ENCODE measurements around the gene MRPL12. TPM values are rescaled to one million over a fixed set of nuclear protein-coding genes. Genes with fewer than 3 reads are reported as not detected.
A peak's percentile ranks its signal among the peaks of the same experiment; 100 is the strongest.

MRPL12 gene
- total and polyA plus RNA-seq, 9 of the 15 experiments (the other 6 are each of a cell fraction or from before 2014, with no cell fraction given) = 0.94 to 338 (median 100) TPM

DNA sequence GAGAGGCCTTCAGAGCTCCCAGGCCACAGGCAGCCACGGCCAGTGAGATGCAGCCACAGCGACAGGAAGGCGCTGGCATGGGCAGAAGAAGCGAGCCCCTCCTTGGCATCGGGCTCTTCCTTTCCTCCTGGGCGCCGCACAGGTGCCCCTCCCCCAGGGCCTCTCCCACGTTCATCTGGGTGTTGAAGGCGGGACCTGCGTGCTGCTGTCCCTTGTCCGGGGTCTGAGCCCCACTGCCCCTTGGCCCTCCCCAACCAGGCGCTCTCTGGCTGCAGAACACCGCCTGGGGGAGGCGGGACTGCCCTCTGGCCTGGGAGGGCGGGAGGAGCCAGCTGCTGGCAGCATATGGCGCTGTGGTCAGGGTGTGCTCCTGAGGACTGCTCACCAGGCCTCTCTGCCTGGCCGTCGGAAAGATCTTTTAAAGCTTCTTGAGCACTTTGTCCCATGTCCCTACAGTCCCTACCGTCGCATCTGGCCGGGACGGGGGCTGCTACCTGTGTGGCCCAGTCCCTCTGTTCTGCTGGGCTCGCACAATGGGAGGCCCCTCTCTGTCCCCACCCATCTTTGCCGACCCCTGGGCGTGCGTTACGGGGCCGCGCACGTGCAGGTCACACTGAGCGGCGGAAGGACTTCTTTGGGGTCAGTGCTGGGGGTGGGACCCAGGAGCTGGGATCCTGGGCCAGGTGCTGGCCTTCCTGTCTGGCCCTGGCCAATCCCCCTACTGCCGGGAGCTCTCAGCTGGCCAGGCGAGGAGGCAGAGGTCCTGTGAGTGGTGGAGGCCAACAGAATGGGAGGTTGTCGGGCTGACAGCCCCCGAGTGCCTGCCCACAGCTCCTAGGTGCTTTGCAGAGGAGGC, 10.6 kb downstream of the MRPL12 start (continued):
- TF ChIP-seq KAT8 (IDR thresholded peaks at IDR 0.05; ENCODE audit: low read depth) (no peak), YY1 (IDR thresholded peaks at IDR 0.05; ENCODE audit: borderline replicate concordance in 1 of 3, control insufficient read depth in 1 of 3, extremely low read depth in 1 of 3, insufficient read depth in 3 of 3, insufficient read length in 1 of 3, insufficient replicate concordance in 2 of 3, low read depth in 1 of 3, low read length in 2 of 3) (peak in 1 of 3 experiments; percentile 29), RBM22 (IDR thresholded peaks at IDR 0.05; ENCODE audit: low read depth, low read length, poor library complexity, severe bottlenecking) (peak; percentile 76), CBX3 (IDR thresholded peaks at IDR 0.05; ENCODE audit: borderline replicate concordance in 1 of 2, low read length in 2 of 2) (no peak), CREM (IDR thresholded peaks at IDR 0.05; ENCODE audit: low read depth) (peak; percentile 12; the same call in 1 of the 2 replicates), ATF1 (CRISPR knock-in tag; IDR thresholded peaks at IDR 0.05) (no peak), ATF1 (tag; IDR thresholded peaks at IDR 0.05) (no peak), ZNF277 (CRISPR knock-in tag; IDR thresholded peaks at IDR 0.05; ENCODE audit: borderline replicate concordance) (no peak), POLR2G (IDR thresholded peaks at IDR 0.05; ENCODE audit: low read depth, low read length) (peak; percentile 59), KHSRP (IDR thresholded peaks at IDR 0.05) (no peak), SIN3A (IDR thresholded peaks at IDR 0.05; ENCODE audit: borderline replicate concordance in 2 of 2, control insufficient read depth in 1 of 2, low read depth in 2 of 2, low read length in 2 of 2) (peak in 1 of 2 experiments; percentile 94; a peak in 1 of 4 replicates), RBFOX2 (IDR thresholded peaks at IDR 0.05; ENCODE audit: low read depth, low read length) (peak; percentile 23; the same call in 1 of the 2 replicates), HDAC1 (IDR thresholded peaks at IDR 0.05) (0 out of 4 replicates have a peak, but pooled peaks of 1 of the 2 experiments have one; percentile 31), HMG20A (CRISPR knock-in tag; conservative IDR thresholded peaks at IDR 0.05) (no peak), SP1 (CRISPR knock-in tag; IDR thresholded peaks at IDR 0.05) (peak; percentile 41; the same call in 1 of the 2 replicates)
- TF ChIP-seq, protein P1, sequence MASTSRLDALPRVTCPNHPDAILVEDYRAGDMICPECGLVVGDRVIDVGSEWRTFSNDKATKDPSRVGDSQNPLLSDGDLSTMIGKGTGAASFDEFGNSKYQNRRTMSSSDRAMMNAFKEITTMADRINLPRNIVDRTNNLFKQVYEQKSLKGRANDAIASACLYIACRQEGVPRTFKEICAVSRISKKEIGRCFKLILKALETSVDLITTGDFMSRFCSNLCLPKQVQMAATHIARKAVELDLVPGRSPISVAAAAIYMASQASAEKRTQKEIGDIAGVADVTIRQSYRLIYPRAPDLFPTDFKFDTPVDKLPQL (IDR thresholded peaks at IDR 0.05; ENCODE audit: extremely low read depth, insufficient read length) = no peak
- TF ChIP-seq, protein P2, sequence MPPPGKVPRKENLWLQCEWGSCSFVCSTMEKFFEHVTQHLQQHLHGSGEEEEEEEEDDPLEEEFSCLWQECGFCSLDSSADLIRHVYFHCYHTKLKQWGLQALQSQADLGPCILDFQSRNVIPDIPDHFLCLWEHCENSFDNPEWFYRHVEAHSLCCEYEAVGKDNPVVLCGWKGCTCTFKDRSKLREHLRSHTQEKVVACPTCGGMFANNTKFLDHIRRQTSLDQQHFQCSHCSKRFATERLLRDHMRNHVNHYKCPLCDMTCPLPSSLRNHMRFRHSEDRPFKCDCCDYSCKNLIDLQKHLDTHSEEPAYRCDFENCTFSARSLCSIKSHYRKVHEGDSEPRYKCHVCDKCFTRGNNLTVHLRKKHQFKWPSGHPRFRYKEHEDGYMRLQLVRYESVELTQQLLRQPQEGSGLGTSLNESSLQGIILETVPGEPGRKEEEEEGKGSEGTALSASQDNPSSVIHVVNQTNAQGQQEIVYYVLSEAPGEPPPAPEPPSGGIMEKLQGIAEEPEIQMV (tag; conservative IDR thresholded peaks at IDR 0.05; ENCODE audit: low read depth) = no peak
- TF ChIP-seq, protein P3, sequence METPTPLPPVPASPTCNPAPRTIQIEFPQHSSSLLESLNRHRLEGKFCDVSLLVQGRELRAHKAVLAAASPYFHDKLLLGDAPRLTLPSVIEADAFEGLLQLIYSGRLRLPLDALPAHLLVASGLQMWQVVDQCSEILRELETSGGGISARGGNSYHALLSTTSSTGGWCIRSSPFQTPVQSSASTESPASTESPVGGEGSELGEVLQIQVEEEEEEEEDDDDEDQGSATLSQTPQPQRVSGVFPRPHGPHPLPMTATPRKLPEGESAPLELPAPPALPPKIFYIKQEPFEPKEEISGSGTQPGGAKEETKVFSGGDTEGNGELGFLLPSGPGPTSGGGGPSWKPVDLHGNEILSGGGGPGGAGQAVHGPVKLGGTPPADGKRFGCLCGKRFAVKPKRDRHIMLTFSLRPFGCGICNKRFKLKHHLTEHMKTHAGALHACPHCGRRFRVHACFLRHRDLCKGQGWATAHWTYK (CRISPR knock-in tag; IDR thresholded peaks at IDR 0.05) = no peak
